K562 (cell line): ENCODE measurements around the gene SMARCD2. TPM values are rescaled to one million over a fixed set of nuclear protein-coding genes. Genes with fewer than 3 reads are reported as not detected.
A peak's percentile ranks its signal among the peaks of the same experiment; 100 is the strongest.

ENCODE experiments used
- BCOR ChIP-seq: fragments of 450-650 bp; IDR thresholded peaks from 2 replicates; pipeline ENCODE4 v1.6.1; 2016
- BHLHE40 ChIP-seq: IDR thresholded peaks from 2 replicates; pipeline ENCODE4 v1.6.1; 2011; ENCODE audit warnings: low read length, improper control_type of control experiment
- FOS ChIP-seq: IDR thresholded peaks from 3 replicates; pipeline ENCODE4 v1.6.1; 2011; ENCODE audit not compliant: insufficient read length; ENCODE audit errors: extremely low read depth
- HDAC8 ChIP-seq: fragments of 450-650 bp; IDR thresholded peaks from 2 replicates; pipeline ENCODE4 v1.6.1; 2016; ENCODE audit warnings: mild to moderate bottlenecking, missing genetic modification characterization, moderate library complexity, missing compliant biosample characterization
- HMGN3 ChIP-seq: IDR thresholded peaks from 2 replicates; pipeline ENCODE4 v1.6.1; 2011; ENCODE audit warnings: borderline replicate concordance, low read depth, mild to moderate bottlenecking, mixed read lengths, low read length; ENCODE audit not compliant: insufficient read length; ENCODE audit errors: extremely low read depth
- KLF1 ChIP-seq: fragments of 450-650 bp; IDR thresholded peaks from 2 replicates; pipeline ENCODE4 v1.6.1; 2016; ENCODE audit warnings: missing genetic modification characterization, missing compliant biosample characterization
- OTX1 ChIP-seq: fragments of 450-650 bp; formaldehyde crosslinking; IDR thresholded peaks from 2 replicates; pipeline ENCODE4 v1.4.0; 2022; ENCODE audit warnings: mild to moderate bottlenecking
- POLR2AphosphoS2 ChIP-seq: IDR thresholded peaks from 2 replicates; pipeline ENCODE4 v1.6.1; 2012; ENCODE audit warnings: low read length, improper control_type of control experiment
- RBFOX2 ChIP-seq: fragments of 200-400 bp; formaldehyde crosslinking; IDR thresholded peaks from 2 replicates; pipeline ENCODE4 v1.6.1; 2017; ENCODE audit warnings: low read depth, mild to moderate bottlenecking, low read length, moderate library complexity
- SAP30 ChIP-seq: fragments of 200-600 bp; sonication (generic); IDR thresholded peaks from 2 replicates; pipeline ENCODE4 v1.6.1; 2012; ENCODE audit warnings: borderline replicate concordance, low read depth, mild to moderate bottlenecking, moderate library complexity, low read length, control low read depth, inconsistent platforms; ENCODE audit not compliant: insufficient read depth, poor library complexity, severe bottlenecking
- ZNF431 ChIP-seq: sonication (generic); formaldehyde crosslinking; IDR thresholded peaks from 2 replicates; pipeline ENCODE4 v1.8.0; 2022; ENCODE audit warnings: mild to moderate bottlenecking, missing genetic modification reagents
- ZNF589 ChIP-seq: fragments of 200-800 bp; sonication (Bioruptor generic); IDR thresholded peaks from 2 replicates; pipeline ENCODE4 v1.6.1; 2016; ENCODE audit warnings: low read depth, missing genetic modification characterization, missing compliant biosample characterization
- ZNF764 ChIP-seq: fragments of 250-450 bp; sonication (Bioruptor Pico); IDR thresholded peaks from 2 replicates; pipeline ENCODE4 v1.4.0; 2020; ENCODE audit warnings: low read depth, mild to moderate bottlenecking, moderate library complexity
- polyA plus RNA-seq, 8 experiments: library from polyadenylated mRNA; depleted of rRNA in 4 of 8; stranded (reverse) in 5 of 8; unstranded in 3 of 8; fragments of >200 nt; fragmentation: Nextera tagmentation in 2 of 8; fragmentation: Illumina TruSeq in 1 of 8; extraction: Ambion mirVana in 2 of 8; extraction: Trizol in 1 of 8; gene quantifications; 2 replicates each; pipeline versions ENCODE4 v1.2.1 to v1.2.3, GENCODE V29; 2011 to 2014; ENCODE audit warnings: inconsistent platforms in 1 of 8, missing spikeins in 1 of 8
- total RNA-seq, 7 experiments: library from RNA; depleted of rRNA in 6 of 7; stranded (reverse); fragments of >200 nt in 6 of 7; fragmentation: Illumina TruSeq in 2 of 7; extraction: Trizol in 2 of 7; gene quantifications; 2 replicates each; pipeline versions ENCODE4 v1.2.1 to v1.2.3, GENCODE V29; 2011 to 2021; ENCODE audit warnings: low replicate concordance in 1 of 7
- TF ChIP-seq, protein P1 (sequence below): fragments of 250-450 bp; sonication (Bioruptor Pico); IDR thresholded peaks from 2 replicates; pipeline ENCODE4 v1.8.0; 2021; ENCODE audit warnings: mild to moderate bottlenecking, moderate library complexity
- TF ChIP-seq, protein P2 (sequence below): sonication (generic); formaldehyde crosslinking; IDR thresholded peaks from 2 replicates; pipeline ENCODE4 v1.9.0; 2022; ENCODE audit warnings: mild to moderate bottlenecking, missing genetic modification reagents
- TF ChIP-seq, protein P3 (sequence below): fragments of 250-450 bp; sonication (Bioruptor Pico); IDR thresholded peaks from 2 replicates; pipeline ENCODE4 v1.4.0; 2020; ENCODE audit warnings: mild to moderate bottlenecking
- TF ChIP-seq, protein P4 (sequence below): fragments of 200-800 bp; sonication (Bioruptor generic); IDR thresholded peaks from 2 replicates; pipeline ENCODE4 v1.6.1; 2017; ENCODE audit warnings: missing genetic modification characterization, missing compliant biosample characterization
- TF ChIP-seq, protein P5 (sequence below): fragments of 150-350 bp; IDR thresholded peaks from 2 replicates; pipeline ENCODE4 v1.6.1; 2014; ENCODE audit warnings: low read depth, mild to moderate bottlenecking, low read length, borderline replicate concordance

SMARCD2 gene
- total and polyA plus RNA-seq, 9 of the 15 experiments (the other 6 are each of a cell fraction or from before 2014, with no cell fraction given), result 1.7 to 114 (median 90.3) TPM

DNA sequence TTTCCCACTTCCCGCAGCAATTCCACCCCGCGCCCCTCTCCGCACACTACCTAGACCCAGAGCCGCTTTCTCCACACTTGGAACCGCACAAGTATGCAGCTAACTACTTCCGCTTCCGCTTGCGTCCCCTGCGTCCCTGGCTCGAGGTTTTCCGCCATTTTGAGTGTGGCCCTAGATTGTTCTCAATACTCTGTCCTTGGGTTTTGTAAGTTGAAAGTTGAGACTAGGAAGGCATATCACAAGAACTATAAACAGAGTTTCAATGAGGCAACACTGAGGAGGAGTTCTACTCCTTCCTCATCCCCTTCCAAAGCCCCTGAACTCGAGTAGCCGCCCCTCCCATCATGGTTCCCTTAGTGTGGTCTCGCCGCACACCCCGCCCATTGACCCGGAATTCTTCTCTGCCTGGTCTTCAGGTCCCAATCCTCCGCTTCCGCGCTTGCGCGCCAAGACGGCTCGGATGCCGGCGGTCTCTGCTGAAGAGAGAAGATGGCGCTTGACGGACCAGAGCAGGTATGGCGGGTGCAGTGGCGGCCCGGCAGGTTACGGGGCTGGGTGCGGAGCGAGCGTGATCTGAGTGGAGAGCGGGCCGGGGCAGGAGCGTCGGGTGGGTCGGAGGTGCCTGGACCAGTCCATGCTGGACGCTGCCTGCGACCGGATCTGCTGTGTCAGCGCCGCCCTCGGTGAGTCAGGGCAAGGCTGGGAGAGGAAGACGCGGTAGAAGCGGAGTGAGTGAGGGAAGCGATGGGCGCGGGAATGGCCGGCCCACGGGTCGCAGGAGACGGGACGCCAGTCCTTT, 15.3 kb downstream of the SMARCD2 start, which contains the start of the genes FTSJ3 and PSMC5 (continued):
- TF ChIP-seq, protein P1, sequence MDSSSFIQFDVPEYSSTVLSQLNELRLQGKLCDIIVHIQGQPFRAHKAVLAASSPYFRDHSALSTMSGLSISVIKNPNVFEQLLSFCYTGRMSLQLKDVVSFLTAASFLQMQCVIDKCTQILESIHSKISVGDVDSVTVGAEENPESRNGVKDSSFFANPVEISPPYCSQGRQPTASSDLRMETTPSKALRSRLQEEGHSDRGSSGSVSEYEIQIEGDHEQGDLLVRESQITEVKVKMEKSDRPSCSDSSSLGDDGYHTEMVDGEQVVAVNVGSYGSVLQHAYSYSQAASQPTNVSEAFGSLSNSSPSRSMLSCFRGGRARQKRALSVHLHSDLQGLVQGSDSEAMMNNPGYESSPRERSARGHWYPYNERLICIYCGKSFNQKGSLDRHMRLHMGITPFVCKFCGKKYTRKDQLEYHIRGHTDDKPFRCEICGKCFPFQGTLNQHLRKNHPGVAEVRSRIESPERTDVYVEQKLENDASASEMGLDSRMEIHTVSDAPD, result no peak
- TF ChIP-seq FOS, result no peak
- TF ChIP-seq ZNF764, result no peak
- peak; percentile 29; the same call in 1 of the 2 replicates for TF ChIP-seq ZNF431 (CRISPR knock-in tag)
- TF ChIP-seq KLF1 (tag), result no peak
- TF ChIP-seq BCOR, result no peak; the same call in 1 of the 2 replicates
- TF ChIP-seq, protein P2, sequence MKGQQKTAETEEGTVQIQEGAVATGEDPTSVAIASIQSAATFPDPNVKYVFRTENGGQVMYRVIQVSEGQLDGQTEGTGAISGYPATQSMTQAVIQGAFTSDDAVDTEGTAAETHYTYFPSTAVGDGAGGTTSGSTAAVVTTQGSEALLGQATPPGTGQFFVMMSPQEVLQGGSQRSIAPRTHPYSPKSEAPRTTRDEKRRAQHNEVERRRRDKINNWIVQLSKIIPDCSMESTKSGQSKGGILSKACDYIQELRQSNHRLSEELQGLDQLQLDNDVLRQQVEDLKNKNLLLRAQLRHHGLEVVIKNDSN (CRISPR knock-in tag), result no peak
- TF ChIP-seq, protein P3, sequence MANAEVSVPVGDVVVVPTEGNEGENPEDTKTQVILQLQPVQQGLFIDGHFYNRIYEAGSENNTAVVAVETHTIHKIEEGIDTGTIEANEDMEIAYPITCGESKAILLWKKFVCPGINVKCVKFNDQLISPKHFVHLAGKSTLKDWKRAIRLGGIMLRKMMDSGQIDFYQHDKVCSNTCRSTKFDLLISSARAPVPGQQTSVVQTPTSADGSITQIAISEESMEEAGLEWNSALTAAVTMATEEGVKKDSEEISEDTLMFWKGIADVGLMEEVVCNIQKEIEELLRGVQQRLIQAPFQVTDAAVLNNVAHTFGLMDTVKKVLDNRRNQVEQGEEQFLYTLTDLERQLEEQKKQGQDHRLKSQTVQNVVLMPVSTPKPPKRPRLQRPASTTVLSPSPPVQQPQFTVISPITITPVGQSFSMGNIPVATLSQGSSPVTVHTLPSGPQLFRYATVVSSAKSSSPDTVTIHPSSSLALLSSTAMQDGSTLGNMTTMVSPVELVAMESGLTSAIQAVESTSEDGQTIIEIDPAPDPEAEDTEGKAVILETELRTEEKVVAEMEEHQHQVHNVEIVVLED (CRISPR knock-in tag), result peak; percentile 99
- TF ChIP-seq BHLHE40, result no peak
- peak; percentile 79 for TF ChIP-seq HMGN3
- TF ChIP-seq POLR2AphosphoS2, result no peak; the same call in 1 of the 2 replicates
- TF ChIP-seq, protein P4, sequence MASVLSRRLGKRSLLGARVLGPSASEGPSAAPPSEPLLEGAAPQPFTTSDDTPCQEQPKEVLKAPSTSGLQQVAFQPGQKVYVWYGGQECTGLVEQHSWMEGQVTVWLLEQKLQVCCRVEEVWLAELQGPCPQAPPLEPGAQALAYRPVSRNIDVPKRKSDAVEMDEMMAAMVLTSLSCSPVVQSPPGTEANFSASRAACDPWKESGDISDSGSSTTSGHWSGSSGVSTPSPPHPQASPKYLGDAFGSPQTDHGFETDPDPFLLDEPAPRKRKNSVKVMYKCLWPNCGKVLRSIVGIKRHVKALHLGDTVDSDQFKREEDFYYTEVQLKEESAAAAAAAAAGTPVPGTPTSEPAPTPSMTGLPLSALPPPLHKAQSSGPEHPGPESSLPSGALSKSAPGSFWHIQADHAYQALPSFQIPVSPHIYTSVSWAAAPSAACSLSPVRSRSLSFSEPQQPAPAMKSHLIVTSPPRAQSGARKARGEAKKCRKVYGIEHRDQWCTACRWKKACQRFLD (CRISPR knock-in tag), result peak; percentile 69; the same call in 1 of the 2 replicates
- peak; percentile 98 for TF ChIP-seq RBFOX2
- no peak for TF ChIP-seq ZNF589 (CRISPR knock-in tag)
- TF ChIP-seq HDAC8 (tag), result no peak
- peak; percentile 44 for TF ChIP-seq SAP30
- TF ChIP-seq, protein P5, sequence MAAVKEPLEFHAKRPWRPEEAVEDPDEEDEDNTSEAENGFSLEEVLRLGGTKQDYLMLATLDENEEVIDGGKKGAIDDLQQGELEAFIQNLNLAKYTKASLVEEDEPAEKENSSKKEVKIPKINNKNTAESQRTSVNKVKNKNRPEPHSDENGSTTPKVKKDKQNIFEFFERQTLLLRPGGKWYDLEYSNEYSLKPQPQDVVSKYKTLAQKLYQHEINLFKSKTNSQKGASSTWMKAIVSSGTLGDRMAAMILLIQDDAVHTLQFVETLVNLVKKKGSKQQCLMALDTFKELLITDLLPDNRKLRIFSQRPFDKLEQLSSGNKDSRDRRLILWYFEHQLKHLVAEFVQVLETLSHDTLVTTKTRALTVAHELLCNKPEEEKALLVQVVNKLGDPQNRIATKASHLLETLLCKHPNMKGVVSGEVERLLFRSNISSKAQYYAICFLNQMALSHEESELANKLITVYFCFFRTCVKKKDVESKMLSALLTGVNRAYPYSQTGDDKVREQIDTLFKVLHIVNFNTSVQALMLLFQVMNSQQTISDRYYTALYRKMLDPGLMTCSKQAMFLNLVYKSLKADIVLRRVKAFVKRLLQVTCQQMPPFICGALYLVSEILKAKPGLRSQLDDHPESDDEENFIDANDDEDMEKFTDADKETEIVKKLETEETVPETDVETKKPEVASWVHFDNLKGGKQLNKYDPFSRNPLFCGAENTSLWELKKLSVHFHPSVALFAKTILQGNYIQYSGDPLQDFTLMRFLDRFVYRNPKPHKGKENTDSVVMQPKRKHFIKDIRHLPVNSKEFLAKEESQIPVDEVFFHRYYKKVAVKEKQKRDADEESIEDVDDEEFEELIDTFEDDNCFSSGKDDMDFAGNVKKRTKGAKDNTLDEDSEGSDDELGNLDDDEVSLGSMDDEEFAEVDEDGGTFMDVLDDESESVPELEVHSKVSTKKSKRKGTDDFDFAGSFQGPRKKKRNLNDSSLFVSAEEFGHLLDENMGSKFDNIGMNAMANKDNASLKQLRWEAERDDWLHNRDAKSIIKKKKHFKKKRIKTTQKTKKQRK, result no peak
- TF ChIP-seq OTX1 (CRISPR knock-in tag), result 0 out of 2 replicates have a peak, but pooled peaks have one; percentile 48
